GM23338 (cell line): ENCODE data around the gene SPATS2. TPM values are rescaled to one million over a fixed set of nuclear protein-coding genes. Genes with fewer than 3 reads are reported as not detected.

Experiments used
- ATAC-seq: fragments of 200-7000 bp; cut with Tn5 transposase; 3 replicates; pipeline ENCODE4 v1.9.1; 2020
- DNase-seq: peaks from one replicate; pipeline ENCODE4 v3.0.0-alpha.2; 2015; ENCODE audit warnings: low spot score
- H2AFZ ChIP-seq: fragments of 200-600 bp; sonication (generic); 2 replicates; pipeline ENCODE4 v1.8.0; 2016; ENCODE audit warnings: antibody characterized with exemption, mild to moderate bottlenecking, moderate library complexity
- H3F3A ChIP-seq: fragments of 200-600 bp; sonication (generic); replicated peaks from 2 replicates; pipeline ENCODE4 v1.8.0; 2017; ENCODE audit warnings: antibody characterized with exemption, mixed run types, low read depth
- H3K27ac ChIP-seq: fragments of 200-600 bp; sonication (generic); 2 replicates; pipeline ENCODE4 v1.6.1; 2016; ENCODE audit warnings: low read depth
- H3K27me3 ChIP-seq: fragments of 200-600 bp; sonication (generic); 2 replicates; pipeline ENCODE4 v1.8.0; 2016; ENCODE audit warnings: mild to moderate bottlenecking, mixed run types, moderate library complexity; ENCODE audit not compliant: insufficient read depth
- H3K36me3 ChIP-seq: fragments of 200-600 bp; sonication (generic); 2 replicates; pipeline ENCODE4 v1.8.0; 2016; ENCODE audit warnings: mild to moderate bottlenecking; ENCODE audit not compliant: insufficient read depth
- H3K4me1 ChIP-seq: fragments of 200-600 bp; sonication (generic); 2 replicates; pipeline ENCODE4 v1.8.0; 2016; ENCODE audit warnings: mild to moderate bottlenecking, moderate library complexity; ENCODE audit not compliant: insufficient read depth
- H3K4me2 ChIP-seq: fragments of 200-600 bp; sonication (generic); 2 replicates; pipeline ENCODE4 v1.7.1; 2017; ENCODE audit warnings: mixed run types
- H3K4me3 ChIP-seq: fragments of 200-600 bp; sonication (generic); 2 replicates; pipeline ENCODE4 v1.6.1; 2016; ENCODE audit warnings: mixed run types
- H3K79me2 ChIP-seq: fragments of 200-600 bp; sonication (generic); replicated peaks from 2 replicates; pipeline ENCODE4 v1.8.0; 2017; ENCODE audit warnings: mild to moderate bottlenecking; ENCODE audit not compliant: insufficient read depth
- H3K9me2 ChIP-seq: fragments of 200-600 bp; sonication (generic); 2 replicates; pipeline ENCODE4 v1.8.0; 2017; ENCODE audit not compliant: insufficient read depth
- H4K20me1 ChIP-seq: fragments of 200-600 bp; sonication (generic); replicated peaks from 2 replicates; pipeline ENCODE4 v1.8.0; 2017; ENCODE audit warnings: mild to moderate bottlenecking; ENCODE audit not compliant: insufficient read depth
- H3K27ac Mint-ChIP-seq: 2 replicates; pipeline ENCODE4 v1.8.0; 2020; ENCODE audit warnings: inconsistent platforms, mild to moderate bottlenecking, moderate library complexity, mixed read lengths
- H3K27me3 Mint-ChIP-seq: 3 replicates; pipeline ENCODE4 v1.8.0; 2022; ENCODE audit warnings: low read depth, mild to moderate bottlenecking, moderate library complexity, mixed read lengths, inconsistent platforms; ENCODE audit not compliant: insufficient read depth, poor library complexity
- H3K36me3 Mint-ChIP-seq: 3 replicates; pipeline ENCODE4 v1.8.0; 2021; ENCODE audit warnings: low read depth, mild to moderate bottlenecking, inconsistent platforms, moderate library complexity, mixed read lengths
- H3K4me1 Mint-ChIP-seq: 3 replicates; pipeline ENCODE4 v1.8.0; 2020; ENCODE audit warnings: mild to moderate bottlenecking, inconsistent platforms, mixed read lengths
- H3K4me3 Mint-ChIP-seq: 3 replicates; pipeline ENCODE4 v1.8.0; 2021; ENCODE audit warnings: moderate library complexity, mild to moderate bottlenecking, inconsistent platforms, mixed read lengths
- H3K9me3 Mint-ChIP-seq: 3 replicates; pipeline ENCODE4 v1.8.0; 2020; ENCODE audit warnings: moderate library complexity, mild to moderate bottlenecking, inconsistent platforms, mixed read lengths
- CREB1 ChIP-seq: fragments of 250-450 bp; sonication (Bioruptor Pico); IDR thresholded peaks from 2 replicates; pipeline ENCODE4 v1.5.0; 2020; ENCODE audit warnings: low read depth, mild to moderate bottlenecking, moderate library complexity
- EZH2 ChIP-seq: fragments of 200-600 bp; sonication (generic); IDR thresholded peaks from one replicate; pipeline ENCODE4 v1.8.0; 2017; ENCODE audit warnings: antibody characterized with exemption, mild to moderate bottlenecking, low read depth; ENCODE audit not compliant: unreplicated experiment
- EZH2phosphoT487 ChIP-seq: fragments of 200-600 bp; sonication (generic); IDR thresholded peaks from one replicate; pipeline ENCODE4 v1.8.1; 2018; ENCODE audit warnings: antibody characterized with exemption; ENCODE audit not compliant: unreplicated experiment
- REST ChIP-seq: IDR thresholded peaks from one replicate; pipeline ENCODE4 v1.6.1; 2018; ENCODE audit warnings: antibody characterized with exemption; ENCODE audit not compliant: unreplicated experiment
- STAT1 ChIP-seq: IDR thresholded peaks from one replicate; pipeline ENCODE4 v1.6.1; 2016; ENCODE audit warnings: antibody characterized with exemption; ENCODE audit not compliant: unreplicated experiment
- ZNF114 ChIP-seq: fragments of 250-450 bp; sonication (Bioruptor Pico); IDR thresholded peaks from 2 replicates; pipeline ENCODE4 v1.5.0; 2020; ENCODE audit warnings: mild to moderate bottlenecking, moderate library complexity
- ZNF462 ChIP-seq: fragments of 250-450 bp; sonication (Bioruptor Pico); IDR thresholded peaks from 2 replicates; pipeline ENCODE4 v1.5.0; 2020; ENCODE audit warnings: mild to moderate bottlenecking, moderate library complexity
- polyA plus RNA-seq: library from polyadenylated mRNA; unstranded; fragments of >200 nt; fragmentation: Nextera tagmentation; extraction: Ambion mirVana; gene quantifications from 2 replicates; pipeline ENCODE4 v1.2.1, GENCODE V29; 2016
- total RNA-seq: library from RNA; depleted of rRNA; stranded (reverse); fragments of >200 nt; shearing (Covaris generic); gene quantifications from 2 replicates; pipeline ENCODE4 v1.2.3, GENCODE V29; 2014

SPATS2 gene
- total and polyA plus RNA-seq, 2 experiments from 2014 or later, result 20.6 to 61.0 TPM

DNA sequence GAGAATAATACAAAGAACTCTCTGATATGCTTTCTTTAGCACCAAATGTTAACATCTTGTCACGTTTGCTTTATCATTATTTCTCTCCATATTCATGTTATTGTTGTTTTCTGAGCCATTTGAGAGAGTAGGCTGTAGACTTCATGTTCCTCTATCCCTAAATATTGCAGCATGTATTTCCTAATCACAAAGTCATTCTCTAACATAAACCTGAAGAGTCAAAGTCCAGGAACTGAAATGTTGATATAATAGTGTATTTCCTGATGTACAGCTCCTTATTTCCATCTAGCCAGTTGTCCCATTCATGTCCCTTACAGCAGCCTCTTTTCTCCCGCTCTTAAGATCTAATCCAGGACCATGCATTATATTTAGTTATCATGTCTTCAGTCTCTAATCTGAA lies 72.8 kb downstream of the SPATS2 start (continued):
- TF ChIP-seq CREB1 (CRISPR knock-in tag) (no peak), STAT1 (no peak), EZH2phosphoT487 (no peak)

DNA sequence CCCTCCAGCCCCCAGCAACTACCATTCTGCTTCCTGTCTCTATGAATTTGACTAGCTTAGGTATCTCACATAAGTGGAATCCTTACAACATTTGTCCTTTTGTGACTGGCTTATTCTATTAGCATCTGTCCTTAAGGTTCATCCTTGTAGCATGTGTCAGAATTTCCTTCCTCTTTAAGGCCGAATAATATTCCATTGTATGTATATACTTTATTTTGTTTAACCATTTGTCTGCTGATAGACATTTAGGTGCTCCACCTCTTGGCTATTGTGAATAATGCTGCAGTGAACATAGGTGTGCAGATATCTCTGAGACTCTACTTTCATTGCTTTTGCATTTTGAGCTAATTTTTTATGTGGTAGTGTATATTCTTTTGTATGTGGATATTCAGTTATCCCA lies 75.7 kb downstream of the SPATS2 start:
- no peak overlapping the region for H3K4me3 ChIP-seq
- no peaks in the 10 kb centered on the region for H3K9me2 ChIP-seq
- peaks cover 14% of the 10 kb centered on the region; the same call in 1 of the 3 replicates for H3K36me3 Mint-ChIP-seq
- H3K27ac Mint-ChIP-seq, result no peak overlapping the region
- no peak overlapping the region for H2AFZ ChIP-seq
- H3K27me3 ChIP-seq, result no peaks in the 10 kb centered on the region
- no peak for DNase-seq
- no peak for ATAC-seq
- no peaks in the 10 kb centered on the region for H3F3A ChIP-seq
- H3K4me3 Mint-ChIP-seq, result no peak overlapping the region
- H4K20me1 ChIP-seq, result no peaks in the 10 kb centered on the region
- H3K27ac ChIP-seq, result no peak overlapping the region
- H3K4me1 Mint-ChIP-seq, result peaks cover 2% of the 10 kb centered on the region; the same call in 1 of the 3 replicates
- peaks cover 2% of the 10 kb centered on the region; the same call in 1 of the 3 replicates for H3K9me3 Mint-ChIP-seq
- peaks cover 4% of the 10 kb centered on the region; the same call in 1 of the 2 replicates for H3K79me2 ChIP-seq
- peaks cover 2% of the 10 kb centered on the region for H3K27me3 Mint-ChIP-seq
- no peak overlapping the region for H3K4me2 ChIP-seq
- TF ChIP-seq REST (no peak), EZH2 (no peak), ZNF114 (no peak), ZNF462 (no peak)
- H3K36me3 ChIP-seq, result no peaks in the 10 kb centered on the region
- H3K4me1 ChIP-seq, result no peaks in the 10 kb centered on the region
